NB4 (cell line): ENCODE data around the gene NUAK1.

Source experiments
- DNase-seq: peaks from one replicate; pipeline ENCODE4 v3.0.0; 2010; ENCODE audit warnings: low read depth
- H3K4me3 ChIP-seq: one replicate; pipeline ENCODE4 v1.5.1; 2011; ENCODE audit warnings: mild to moderate bottlenecking, low read depth, low read length, moderate library complexity
- CTCF ChIP-seq: IDR thresholded peaks from one replicate; pipeline ENCODE4 v1.5.1; 2012; ENCODE audit warnings: low read depth, low read length
- MYC ChIP-seq: IDR thresholded peaks from 2 replicates; pipeline ENCODE4 v1.6.1; 2011; ENCODE audit warnings: low read depth, low read length
- POLR2A ChIP-seq: IDR thresholded peaks from 2 replicates; pipeline ENCODE4 v1.6.1; 2011; ENCODE audit warnings: mild to moderate bottlenecking; ENCODE audit not compliant: insufficient read length; ENCODE audit errors: extremely low read depth
- TF ChIP-seq, protein P1 (sequence below): IDR thresholded peaks from 2 replicates; pipeline ENCODE4 v1.6.1; 2011; ENCODE audit warnings: low read depth, low read length

Gene NUAK1

DNA sequence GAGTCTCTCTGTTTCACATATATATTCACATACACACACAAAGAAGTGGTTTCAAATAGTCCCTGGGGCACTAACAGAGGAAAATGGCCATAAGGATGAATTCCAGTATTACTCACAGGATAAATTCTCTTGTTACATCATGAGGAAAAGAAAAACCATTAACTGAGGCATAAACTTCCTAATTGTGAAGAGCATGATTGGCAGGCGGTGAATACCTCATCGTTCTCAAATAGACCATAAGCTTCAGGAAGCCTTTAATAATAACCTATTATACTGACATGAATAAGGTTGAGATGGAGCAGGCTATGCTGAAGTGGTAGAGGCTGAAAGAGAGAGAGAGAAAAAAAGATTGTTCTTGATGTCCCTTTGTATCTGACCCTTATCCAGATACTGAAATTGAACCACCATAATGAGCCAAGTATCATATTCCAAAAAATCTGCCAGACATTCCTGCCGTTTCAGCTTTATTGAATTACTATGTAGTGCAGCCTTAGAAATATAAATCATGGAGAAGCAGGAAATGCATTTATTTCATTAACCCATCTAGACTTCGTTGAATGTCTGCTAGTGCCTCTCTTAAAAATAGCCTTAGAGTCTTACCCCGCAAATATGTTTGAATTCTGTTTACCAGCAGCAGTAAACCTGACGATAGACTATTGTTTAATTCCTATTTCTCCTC lies 86.8 kb downstream of the NUAK1 start:
- TF ChIP-seq POLR2A, result no peak
- TF ChIP-seq, protein P1, sequence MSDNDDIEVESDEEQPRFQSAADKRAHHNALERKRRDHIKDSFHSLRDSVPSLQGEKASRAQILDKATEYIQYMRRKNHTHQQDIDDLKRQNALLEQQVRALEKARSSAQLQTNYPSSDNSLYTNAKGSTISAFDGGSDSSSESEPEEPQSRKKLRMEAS, result no peak
- TF ChIP-seq MYC, result no peak
- no peak for TF ChIP-seq CTCF
- DNase-seq, result no peak
- no peak overlapping the region for H3K4me3 ChIP-seq

GRCh38 chr12:106049546-106049945 lies 89.2 kb downstream of the NUAK1 start:
- DNase-seq, result no peak
- TF ChIP-seq MYC (no peak), POLR2A (no peak), CTCF (no peak)
- TF ChIP-seq, protein P1, result no peak
- no peak overlapping the region for H3K4me3 ChIP-seq

GRCh38 chr12:106049105-106049504 lies 89.6 kb downstream of the NUAK1 start:
- H3K4me3 ChIP-seq, result no peak overlapping the region
- TF ChIP-seq, protein P1, result no peak
- TF ChIP-seq CTCF (no peak), POLR2A (no peak), MYC (no peak)
- no peak for DNase-seq

GRCh38 chr12:106048676-106049075 lies 90.1 kb downstream of the NUAK1 start:
- DNase-seq, result no peak
- no peak for TF ChIP-seq MYC
- no peak for TF ChIP-seq POLR2A
- TF ChIP-seq, protein P1, result no peak
- no peak for TF ChIP-seq CTCF

GRCh38 chr12:106048016-106048415 lies 90.7 kb downstream of the NUAK1 start:
- no peak for DNase-seq
- TF ChIP-seq, protein P1, result no peak
- TF ChIP-seq POLR2A, result no peak
- TF ChIP-seq CTCF, result no peak
- no peak for TF ChIP-seq MYC
- H3K4me3 ChIP-seq, result no peak overlapping the region

More at GRCh38 chr12:106048676-106049075, 90.1 kb downstream of the NUAK1 start:
- no peak overlapping the region for H3K4me3 ChIP-seq

DNA sequence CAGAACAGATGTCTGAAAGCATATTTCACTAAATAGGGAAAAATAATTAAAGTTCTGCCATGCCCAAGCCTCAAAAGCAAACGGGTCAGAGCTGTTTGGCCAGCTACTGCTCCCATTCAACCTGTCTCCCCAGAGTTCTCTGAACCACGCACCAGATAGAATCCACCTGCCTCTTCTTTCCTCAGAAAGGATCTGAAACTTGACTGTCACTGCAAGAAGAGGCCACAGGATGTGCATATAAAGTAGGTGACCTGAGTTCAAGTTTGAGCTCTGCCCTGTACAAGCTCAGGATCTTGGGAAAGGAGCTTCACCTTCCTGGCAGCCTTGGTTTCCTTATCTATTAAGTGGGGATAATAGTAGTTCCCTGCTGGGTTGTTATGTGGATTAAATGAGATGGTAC lies 91.8 kb downstream of the NUAK1 start:
- TF ChIP-seq MYC (no peak), POLR2A (no peak), CTCF (no peak)
- TF ChIP-seq, protein P1, result no peak
- no peak overlapping the region for H3K4me3 ChIP-seq
- no peak for DNase-seq
